Measurements from ENCODE around the gene SPR.

Gene SPR

DNA sequence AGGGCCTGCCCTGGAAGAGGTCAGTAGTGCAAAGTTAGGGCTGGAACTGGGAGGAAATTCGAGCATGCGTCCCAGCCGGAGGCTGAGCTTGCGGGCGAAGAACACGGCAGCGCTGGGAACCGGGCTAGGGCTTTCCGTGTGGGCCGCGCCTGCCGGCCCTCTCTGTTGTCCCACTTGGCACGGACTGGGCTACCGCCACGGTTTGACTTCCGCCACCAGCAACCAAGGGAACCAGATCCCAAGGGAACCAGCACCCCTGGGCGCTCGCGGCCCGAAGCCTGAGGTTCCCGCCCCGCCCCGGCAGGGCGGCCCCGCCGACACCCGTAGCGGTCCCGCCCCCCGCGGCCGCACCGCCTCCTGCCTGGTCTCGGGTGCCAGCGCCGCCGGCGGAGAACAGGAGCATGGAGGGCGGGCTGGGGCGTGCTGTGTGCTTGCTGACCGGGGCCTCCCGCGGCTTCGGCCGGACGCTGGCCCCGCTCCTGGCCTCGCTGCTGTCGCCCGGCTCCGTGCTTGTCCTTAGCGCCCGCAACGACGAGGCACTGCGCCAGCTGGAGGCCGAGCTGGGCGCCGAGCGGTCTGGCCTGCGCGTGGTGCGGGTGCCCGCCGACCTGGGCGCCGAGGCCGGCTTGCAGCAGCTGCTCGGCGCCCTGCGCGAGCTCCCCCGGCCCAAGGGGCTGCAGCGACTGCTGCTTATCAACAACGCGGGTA, at the start of gene SPR:
Gene SPR, plus strand, starts transcription at position 377 of the 708 bp plus-strand sequence. Its CDS starts 25 bp downstream, at position 402.
- peak in 1 of 2 donors; percentile 38 for DNase-seq (ENCODE audit: low read depth in 2 of 2)

DNA sequence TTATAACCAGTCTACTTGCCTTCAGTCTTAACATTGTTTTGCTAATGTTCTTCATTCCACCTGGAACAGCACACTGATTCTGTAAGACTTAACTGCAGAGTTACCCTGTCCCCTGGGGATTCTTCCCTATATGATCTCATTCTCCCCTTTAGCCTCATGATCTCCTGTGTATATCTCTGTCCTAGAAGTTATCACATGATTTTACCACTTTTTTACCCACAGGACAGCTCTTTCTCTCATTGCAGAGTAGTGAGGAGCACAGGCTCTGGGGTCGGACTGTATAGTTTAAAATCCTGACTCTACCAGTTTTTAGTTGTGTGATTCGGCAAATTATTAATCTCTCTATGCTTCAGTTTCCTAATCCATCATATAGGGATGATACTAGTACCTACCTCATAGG, 47.1 kb upstream of the SPR start:
- no peak for DNase-seq (ENCODE audit: low read depth in 2 of 2)

DNA sequence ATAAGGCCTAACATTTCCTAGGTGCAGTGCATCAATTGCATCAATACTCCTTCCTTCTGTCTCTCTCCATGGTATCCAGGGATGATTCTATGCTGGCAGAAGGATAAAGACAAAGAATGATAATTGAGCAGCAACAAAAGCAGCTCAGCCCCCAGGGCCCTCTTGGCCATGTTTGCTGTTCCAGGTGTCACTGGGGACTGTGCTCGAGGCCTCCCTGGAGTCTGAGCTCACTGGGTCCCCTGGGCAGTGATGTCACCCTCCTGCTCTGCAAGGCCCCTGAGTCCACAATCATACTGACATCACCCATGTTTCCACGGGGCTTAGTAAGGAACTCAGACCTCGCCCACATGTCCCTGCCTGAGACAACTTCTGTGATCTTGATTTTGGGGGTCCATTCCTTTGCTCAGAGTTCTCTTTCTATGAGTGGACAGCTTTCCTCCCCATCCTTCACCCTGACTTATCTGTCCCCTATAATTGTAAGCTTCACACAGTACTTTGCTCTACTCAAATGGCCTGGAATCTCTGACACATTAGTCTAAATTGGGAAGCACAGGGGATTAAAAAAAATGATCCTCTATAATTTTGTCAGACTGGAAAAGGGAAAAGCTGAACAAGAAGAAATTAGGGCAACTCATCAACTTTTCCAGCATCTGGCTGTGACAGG, 45.6 kb upstream of the SPR start:
- DNase-seq (ENCODE audit: low read depth in 2 of 2), result no peak

DNA sequence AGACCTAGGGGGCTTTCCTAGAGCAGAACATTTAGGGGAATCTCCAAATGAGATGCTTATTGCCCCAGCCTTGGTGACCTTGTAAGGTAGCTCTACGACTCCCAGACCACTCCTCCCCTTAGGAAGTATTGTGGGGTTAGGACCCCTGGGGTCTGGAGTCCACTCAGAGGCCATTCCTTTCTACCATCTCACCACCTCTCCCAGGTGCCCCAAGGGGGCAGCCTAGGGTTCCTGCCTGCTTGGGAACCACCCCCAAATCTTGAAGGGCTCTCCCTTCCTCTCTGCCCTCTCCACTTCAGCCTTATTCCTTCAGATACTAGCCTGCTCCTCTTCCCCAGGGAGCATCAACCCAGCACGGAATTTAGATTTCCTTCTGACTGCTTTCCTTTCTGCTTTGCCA, 43.9 kb upstream of the SPR start:
- no peak for DNase-seq (ENCODE audit: low read depth in 2 of 2)

DNA sequence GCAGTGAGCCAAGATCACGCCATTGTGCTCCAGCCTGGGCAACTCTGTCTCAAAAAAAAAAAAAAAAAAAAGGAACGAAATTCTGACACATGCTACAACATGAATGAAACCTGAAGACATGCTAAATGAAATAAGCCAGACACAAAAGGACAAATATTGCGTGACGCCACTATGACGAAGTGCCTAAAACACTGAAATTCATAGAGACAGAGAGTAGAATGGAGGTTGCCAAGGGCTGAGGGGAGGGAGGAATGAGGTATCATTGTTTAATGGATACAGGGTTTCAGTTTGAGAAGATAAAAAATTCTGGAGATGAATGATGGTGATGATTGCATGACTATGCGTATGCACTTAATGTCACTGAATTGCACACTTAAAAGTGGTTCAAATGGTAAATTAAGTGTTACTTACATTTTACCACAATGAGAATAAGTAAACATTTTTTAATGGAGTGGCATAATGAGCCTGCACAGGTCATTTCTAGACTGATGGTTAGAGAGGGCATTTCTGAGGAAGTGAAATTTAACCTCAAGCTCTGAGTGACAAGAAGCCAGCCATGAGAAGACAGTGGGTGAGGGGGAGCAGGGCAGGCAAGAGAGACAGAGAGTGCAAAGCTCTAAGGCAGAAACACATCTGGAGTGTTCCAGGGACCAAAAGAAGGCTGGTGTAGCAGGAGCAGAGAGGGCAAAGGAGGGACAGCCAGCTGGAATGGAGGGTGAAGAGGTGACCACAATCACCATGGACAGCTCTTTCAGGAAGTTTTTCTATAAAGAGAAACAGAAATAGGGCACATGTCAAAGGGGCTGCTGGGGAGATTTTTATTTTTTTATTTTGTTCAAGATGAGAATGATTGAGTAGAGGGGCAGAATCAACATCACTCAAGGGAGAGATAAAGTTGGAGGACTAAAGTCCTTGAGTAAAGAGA, 40.8 kb upstream of the SPR start:
- no peak for DNase-seq (ENCODE audit: low read depth in 2 of 2)

DNA sequence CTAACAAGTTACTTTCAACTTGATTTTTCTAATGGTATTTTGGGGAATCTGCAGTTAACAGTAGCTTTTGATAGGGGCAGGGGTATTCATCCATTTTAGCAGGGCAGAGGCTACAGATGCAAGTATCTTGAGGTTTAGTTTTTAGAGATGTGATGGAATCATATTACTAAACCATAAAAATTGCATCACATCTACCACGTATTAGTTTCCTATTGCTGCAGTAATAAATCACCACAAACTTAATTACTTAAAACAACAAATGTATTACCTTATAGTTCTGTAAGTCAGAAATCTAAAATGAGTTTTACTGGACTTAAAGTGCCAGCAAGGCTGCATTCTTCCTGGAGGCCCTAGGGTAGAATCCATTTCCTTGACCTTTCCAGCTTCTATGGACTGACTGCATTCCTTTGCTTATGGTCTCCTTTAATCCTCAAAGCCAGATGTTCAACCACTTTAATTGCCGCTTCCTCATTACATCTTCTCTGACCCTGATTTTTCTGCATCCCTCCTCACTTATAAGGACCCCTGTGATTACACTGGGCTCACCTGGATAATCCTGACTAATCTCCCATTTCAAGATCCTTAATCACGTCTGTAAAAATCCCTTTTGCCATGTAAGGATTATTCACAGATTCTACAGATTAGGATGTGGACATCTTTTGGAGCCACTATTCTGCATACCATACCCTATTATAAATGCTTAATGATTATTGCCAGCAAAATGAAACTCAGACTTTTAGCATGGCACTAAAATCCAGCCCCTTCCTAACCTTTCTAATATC, 39.5 kb upstream of the SPR start:
- DNase-seq (ENCODE audit: low read depth in 2 of 2), result no peak

DNA sequence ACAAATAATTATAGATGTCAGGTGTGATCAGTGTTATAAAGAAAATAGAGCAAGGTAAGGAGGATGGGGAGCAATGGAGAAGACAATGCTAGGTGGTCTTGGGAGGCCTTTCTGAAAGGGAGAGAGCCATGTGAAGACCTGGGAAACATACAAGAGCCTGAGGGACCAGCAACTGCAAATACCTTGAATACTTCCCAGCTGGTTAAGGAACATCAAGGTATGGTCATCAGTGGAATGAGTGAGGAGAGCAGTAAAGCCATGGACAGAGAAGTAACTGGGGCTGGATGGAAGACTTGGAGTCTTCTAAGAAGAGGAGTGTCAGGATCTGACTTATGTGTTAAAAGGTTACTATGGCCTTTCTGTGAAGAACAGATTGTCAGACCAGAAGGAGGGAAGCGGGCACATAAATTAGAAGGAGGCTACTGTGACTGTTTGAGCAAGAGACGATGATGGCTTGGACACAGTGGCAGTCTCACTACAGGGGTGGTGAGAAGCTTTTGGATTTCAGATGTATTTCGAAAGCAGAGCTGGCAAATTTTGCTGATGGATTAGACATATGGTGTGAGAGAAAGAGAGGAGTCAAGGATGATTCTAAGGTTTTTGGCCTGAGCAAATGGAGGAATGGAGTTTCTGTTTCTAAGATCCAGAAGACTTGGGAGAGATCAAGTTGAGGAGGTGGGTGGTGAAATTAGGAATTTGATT, 38.6 kb upstream of the SPR start:
- DNase-seq (ENCODE audit: low read depth in 2 of 2), result no peak

DNA sequence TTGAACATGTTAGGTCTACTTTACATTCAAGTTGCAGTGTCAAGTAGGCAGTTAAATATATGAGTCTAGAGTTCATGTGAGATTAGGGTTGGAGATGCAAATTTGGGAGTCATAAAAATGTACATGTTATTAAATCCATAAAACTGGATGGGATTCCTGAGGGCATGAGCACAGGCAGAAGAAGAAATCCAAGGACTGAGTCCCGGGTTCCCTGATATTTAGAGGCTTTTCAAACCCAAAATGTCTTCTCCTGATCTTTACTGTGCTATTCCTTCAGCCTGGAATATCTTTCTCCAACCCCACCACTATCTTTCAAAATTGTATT, 38.1 kb upstream of the SPR start:
- DNase-seq (ENCODE audit: low read depth in 2 of 2), result no peak

DNA sequence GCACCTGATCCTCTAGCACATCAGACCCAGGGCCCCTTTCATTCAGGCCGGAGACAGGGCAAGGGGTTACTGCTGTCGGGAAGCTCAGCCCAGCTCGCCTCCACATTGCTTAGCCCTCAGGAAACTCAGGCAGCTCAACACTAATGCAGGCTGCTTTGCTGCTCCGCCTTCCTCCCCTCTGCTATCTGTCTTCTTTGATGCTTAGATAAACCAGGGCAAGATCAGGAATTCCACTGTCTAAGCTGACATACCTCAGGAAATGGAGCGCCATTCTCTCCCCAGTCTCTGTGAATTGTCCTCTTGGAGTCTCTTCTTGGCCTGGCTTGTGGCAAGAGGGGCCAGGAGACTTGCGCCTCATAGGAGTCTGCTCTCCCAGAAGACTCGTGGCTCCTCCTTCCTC, 35.9 kb upstream of the SPR start:
- DNase-seq (ENCODE audit: low read depth in 2 of 2), result no peak

DNA sequence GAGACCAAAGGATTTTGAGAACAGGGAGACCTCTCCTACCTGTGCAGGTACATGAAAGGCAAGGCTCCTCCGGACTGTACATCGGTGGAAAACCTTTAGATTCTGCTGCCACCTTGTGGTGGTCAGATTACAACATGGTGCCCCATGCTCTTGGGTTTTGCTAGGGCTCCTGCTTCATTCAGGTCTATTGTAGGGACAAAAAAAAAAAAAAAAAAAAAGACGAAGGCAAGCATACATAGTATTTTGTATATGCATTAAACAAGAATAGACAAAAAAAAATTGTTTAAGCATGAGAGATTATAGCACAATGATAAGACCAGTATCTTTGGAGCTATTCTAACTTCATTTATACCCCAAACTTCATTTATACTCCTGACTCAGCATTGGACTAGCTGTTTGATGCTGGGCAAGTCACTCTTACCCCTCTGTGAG, 27.4 kb upstream of the SPR start:
- peak; percentile 15 to 34 for DNase-seq (ENCODE audit: low read depth in 2 of 2)

DNA sequence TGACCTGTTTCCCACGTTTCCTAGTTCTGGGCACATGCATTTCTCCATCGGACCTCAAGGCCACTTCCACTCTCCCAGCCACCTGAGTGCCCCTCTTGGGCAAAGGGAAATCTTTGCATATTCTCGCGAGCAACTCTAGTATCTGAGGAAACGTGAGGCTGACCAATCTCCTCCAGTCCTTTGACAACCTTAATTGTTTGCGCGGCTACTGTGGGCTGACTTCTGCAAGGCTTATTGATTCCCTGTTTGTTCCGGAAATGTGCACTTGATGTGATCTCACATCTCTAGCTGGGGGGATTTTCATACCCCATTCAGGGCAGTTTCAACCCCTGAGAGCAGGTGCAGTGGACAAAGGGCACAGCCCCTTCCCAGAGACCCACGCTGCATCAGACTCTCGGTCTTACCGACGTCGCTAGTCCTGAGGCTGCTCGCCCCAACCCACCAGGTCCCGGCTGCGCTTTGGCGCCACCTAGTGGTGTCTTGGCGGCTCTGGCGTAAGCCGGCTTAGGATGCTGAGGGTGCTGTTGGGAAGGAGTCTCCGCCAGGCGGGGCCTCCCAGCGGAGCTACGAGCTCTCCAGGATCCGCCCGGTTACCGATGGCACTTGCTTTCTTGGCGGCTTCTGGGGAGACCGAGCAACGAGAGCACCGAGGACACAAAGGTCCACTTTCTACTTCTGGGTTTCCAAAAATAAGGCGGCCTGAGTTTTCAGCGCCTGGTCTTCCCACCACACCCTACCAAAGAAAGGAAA, 24.8 kb upstream of the SPR start:
- DNase-seq (ENCODE audit: low read depth in 2 of 2), result peak; percentile 68 to 75

DNA sequence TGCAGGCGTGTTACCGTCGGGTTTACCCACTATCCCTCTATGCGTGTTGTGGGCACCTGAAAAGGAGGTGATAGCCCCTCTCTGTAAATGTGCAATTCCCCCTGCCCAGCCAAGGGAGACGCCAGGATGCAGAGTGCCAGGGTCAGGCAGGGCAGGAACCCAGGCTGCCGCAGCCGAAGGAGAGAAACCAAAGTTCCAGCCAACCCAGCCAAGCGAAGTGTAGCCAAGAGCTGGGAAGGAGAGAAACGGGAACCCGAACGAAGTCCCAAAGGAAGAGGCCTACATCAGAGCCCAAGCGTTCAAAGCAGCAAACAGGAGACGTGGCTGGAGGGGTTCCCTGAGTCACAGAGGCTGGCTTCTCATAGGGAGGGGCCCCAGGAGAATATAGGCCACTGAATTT, 24.2 kb upstream of the SPR start:
- no peak for DNase-seq (ENCODE audit: low read depth in 2 of 2)

DNA sequence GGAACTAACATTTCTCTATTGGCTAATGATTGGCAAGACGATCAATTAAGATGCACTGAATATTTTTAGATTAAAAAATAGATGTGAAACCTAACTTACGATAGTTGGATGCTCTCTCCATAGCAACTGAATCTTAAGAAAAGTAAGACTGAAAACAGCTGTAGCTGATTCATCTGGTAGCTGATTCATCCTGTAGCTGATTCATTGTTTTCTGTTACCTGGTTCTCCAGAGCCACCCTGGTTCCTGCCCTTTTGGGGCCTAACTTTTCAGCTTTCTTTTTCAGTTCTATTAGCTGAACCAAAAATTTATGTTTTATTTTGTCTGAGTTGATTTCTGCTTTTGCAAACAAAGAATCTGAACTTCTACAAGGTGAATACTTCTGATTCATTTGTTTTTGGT, 22.7 kb upstream of the SPR start:
- no peak for DNase-seq (ENCODE audit: low read depth in 2 of 2)

DNA sequence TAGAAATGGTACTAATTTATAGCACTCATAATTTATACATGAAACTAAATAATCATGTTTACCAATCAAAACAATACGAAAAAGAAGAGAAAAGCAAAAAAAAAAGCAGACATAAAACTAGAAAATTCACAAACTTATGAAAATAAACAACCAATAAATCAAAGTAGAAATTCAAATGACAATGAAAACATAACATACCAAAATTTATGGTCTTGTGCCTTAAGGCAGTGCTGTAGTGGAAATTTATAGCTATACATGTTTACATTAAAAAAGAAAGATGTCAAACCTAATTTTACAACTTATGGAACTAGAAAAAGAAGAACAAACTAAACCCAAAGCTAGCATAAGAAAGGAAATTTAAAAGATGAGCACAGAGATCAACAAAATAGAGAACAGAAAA, 16.1 kb upstream of the SPR start:
- no peak for DNase-seq (ENCODE audit: low read depth in 2 of 2)

DNA sequence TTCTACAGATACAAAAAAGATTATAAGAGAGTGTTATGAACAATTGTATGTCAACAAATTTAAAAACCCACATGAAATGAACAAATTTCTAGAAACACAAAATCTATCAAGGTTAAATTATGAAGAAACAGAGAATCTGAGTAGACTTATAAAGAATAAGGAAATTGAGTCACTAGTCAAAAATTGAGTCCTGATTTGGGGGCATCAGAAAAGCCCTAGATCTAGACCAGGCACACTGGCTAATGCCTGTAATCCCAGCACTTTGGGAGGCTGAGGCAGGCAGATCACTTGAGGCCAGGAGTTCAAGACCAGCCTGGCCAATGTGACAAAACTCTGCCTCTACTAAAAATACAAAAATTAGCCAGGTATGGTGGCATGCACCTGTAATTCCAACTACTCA, 15.3 kb upstream of the SPR start:
- no peak for DNase-seq (ENCODE audit: low read depth in 2 of 2)

DNA sequence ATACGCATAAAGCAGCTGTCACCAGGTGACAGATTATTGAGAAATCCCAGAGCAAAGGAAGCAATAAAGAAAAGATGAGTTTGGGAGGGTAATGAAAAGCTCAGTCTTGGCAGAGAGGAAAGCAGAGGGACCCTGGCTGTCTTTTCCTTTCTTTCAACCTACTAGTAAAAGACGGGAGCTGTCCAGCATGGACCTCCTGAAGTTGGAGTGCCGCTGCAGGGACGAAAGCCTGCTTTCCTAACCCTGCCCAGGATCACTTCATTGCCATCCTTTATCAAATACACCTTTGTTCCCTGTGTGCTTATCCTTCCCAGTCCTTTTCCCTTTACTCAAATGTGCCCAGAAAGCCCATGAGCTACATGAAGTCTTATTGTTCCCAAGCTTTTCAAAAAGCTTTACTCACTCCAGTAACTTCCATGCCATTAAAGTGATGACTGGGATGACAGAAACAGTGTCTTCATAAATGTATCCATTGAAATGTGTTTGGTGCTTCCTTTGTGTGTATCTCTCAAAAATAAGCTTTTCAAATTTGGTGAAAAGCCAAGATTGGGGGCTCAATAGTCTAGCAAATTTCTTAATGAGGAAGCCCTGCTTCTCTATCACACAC, 3.7 kb upstream of the SPR start:
- no peak for DNase-seq (ENCODE audit: low read depth in 2 of 2)

DNA sequence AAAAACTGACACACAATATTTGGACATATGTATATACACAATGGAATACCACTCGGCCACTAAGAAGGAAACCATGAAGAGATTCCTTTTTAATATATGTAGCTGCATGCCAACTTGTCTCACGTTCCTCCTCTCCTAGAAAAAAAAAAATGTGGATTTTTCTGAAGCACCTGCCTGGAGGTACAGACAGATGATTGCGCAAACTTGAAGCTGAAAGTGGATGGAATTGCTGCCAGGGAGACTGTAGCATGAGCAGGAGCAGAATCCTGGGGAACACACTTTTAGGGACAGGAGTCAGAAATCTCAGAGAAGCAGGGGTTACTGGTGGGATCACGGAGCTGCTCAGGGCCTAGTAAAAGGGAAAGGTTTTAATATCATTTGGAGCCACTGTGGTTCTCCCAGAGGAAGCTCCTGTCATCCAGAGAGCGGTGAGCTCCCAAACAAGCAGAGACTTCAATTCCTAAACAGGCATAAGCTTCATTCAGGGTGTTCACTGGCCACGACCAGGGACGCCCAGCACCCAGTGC, 640 bp upstream of the SPR start:
- no peak for DNase-seq (ENCODE audit: low read depth in 2 of 2)

DNA sequence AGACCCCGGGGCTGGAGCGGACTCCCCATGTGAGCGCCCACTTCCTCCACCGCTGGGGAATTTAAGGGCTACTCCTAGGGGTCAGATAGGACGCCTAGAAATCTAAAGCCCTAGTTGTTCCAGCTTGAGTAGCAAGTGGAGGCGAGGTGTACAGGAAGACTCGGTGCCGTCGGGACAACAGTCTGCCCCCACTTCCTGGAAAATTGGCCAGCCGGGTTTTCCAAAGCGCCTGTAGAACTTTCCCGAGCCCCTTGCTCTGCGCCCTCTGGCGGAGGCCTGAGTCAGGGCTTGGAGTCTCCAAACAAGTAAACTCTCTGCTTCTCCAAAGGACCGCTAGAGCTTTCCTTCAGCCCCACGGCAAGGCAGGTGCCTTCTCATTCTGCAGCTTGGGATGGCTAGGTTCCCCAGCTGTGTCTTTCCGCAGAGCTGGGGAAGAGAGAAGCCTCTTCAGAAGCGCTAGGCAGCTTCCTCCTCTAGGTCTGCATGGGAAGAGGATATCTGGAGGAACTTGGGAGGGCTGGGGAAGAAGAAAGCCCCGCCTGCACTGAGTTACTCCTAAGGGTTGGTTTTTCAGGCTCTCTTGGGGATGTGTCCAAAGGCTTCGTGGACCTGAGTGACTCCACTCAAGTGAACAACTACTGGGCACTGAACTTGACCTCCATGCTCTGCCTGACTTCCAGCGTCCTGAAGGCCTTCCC, 681 bp downstream of the SPR start:
- DNase-seq (ENCODE audit: low read depth in 2 of 2), result peak in 1 of 2 donors; percentile 42

Data from stimulated activated CD4-positive, alpha-beta T cell treated with anti-CD3 and anti-CD28 coated beads, Interleukin-1b, Interleukin-23, amount 100 ng/mL, for 1 hour (primary cell).